HL-60 (cell line): ENCODE measurements around the gene AKR7A3.

Experiments used
- CTCF ChIP-seq: IDR thresholded peaks from one replicate; pipeline ENCODE4 v1.5.1; 2011; ENCODE audit warnings: low read length, control low read depth, inconsistent platforms; ENCODE audit not compliant: insufficient read depth
- POLR2AphosphoS5 ChIP-seq: IDR thresholded peaks from 2 replicates; pipeline ENCODE4 v1.6.1; 2012; ENCODE audit warnings: low read depth
- REST ChIP-seq: IDR thresholded peaks from 2 replicates; pipeline ENCODE4 v1.6.1; 2012; ENCODE audit warnings: low read depth; ENCODE audit not compliant: insufficient replicate concordance

- TF ChIP-seq CTCF (no peak), POLR2AphosphoS5 (no peak), REST (no peak)
Observed at GRCh38 chr1:19327736-19328135, 39.2 kb upstream of the AKR7A3 start.
